ENCODE measurements around the gene AGPAT2. TPM values are rescaled to one million over a fixed set of nuclear protein-coding genes. Genes with fewer than 3 reads are reported as not detected.

The AGPAT2 gene
- total RNA-seq, 1 donor from 2014 or later: 30.8 TPM

- Histone ChIP-seq H2AFZ (ENCODE audit: low read depth, low read length) (no peak overlapping the region), H3K9me3 (ENCODE audit: insufficient read depth, low read depth, low read length) (no peaks in the 10 kb centered on the region), H3K4me1 (ENCODE audit: insufficient read depth, low read length) (peaks cover 39% of the 10 kb centered on the region), H3K27ac (ENCODE audit: low read depth, low read length) (no peak overlapping the region), H3K36me3 (ENCODE audit: insufficient read depth, low read length) (peaks cover 22% of the 10 kb centered on the region), H3K79me2 (ENCODE audit: insufficient read depth, low read length) (peaks cover 48% of the 10 kb centered on the region), H3K9ac (ENCODE audit: low read length) (no peak overlapping the region), H3K4me2 (ENCODE audit: low read length) (no peak overlapping the region), H4K20me1 (ENCODE audit: insufficient read depth, low read length) (peaks cover 71% of the 10 kb centered on the region), H3K4me3 (ENCODE audit: insufficient read depth, low read depth, low read length) (no peak overlapping the region), H3K27me3 (ENCODE audit: insufficient read depth, low read length) (no peaks in the 10 kb centered on the region)
- DNase-seq (ENCODE audit: low read depth) (no peak), FAIRE-seq (no peak)
- TF ChIP-seq EZH2 (IDR thresholded peaks at IDR 0.05; ENCODE audit: insufficient read depth, low read length): no peak
- no peak for TF ChIP-seq CTCF (IDR thresholded peaks at IDR 0.05; ENCODE audit: insufficient read depth, low read depth, low read length)
- H3K9me3 Mint-ChIP-seq (ENCODE audit: unreplicated experiment): no peaks in the 10 kb centered on the region
- H3K36me3 Mint-ChIP-seq (ENCODE audit: low read depth, unreplicated experiment): peaks cover 8% of the 10 kb centered on the region
- H3K4me1 Mint-ChIP-seq (ENCODE audit: low read depth, unreplicated experiment): peaks cover 15% of the 10 kb centered on the region
- no peaks in the 10 kb centered on the region for H3K27me3 Mint-ChIP-seq (ENCODE audit: low read depth, unreplicated experiment)
- peak overlapping the region; percentile 40 for H3K4me3 Mint-ChIP-seq (ENCODE audit: unreplicated experiment)
- H3K27ac Mint-ChIP-seq (ENCODE audit: unreplicated experiment): peak overlapping the region; percentile 69
These were observed 36.2 kb upstream of the AGPAT2 start for GRCh38 chr9:136723362-136723976.

- DNase-seq (ENCODE audit: low read depth): no peak
- Mint-ChIP-seq H3K36me3 (ENCODE audit: low read depth, unreplicated experiment) (peaks cover 8% of the 10 kb centered on the region), H3K27me3 (ENCODE audit: low read depth, unreplicated experiment) (no peaks in the 10 kb centered on the region), H3K9me3 (ENCODE audit: unreplicated experiment) (no peaks in the 10 kb centered on the region), H3K4me3 (ENCODE audit: unreplicated experiment) (no peak overlapping the region), H3K4me1 (ENCODE audit: low read depth, unreplicated experiment) (peaks cover 15% of the 10 kb centered on the region), H3K27ac (ENCODE audit: unreplicated experiment) (no peak overlapping the region)
- TF ChIP-seq EZH2 (IDR thresholded peaks at IDR 0.05; ENCODE audit: insufficient read depth, low read length): no peak
- no peak for TF ChIP-seq CTCF (IDR thresholded peaks at IDR 0.05; ENCODE audit: insufficient read depth, low read depth, low read length)
- H3K27me3 ChIP-seq (ENCODE audit: insufficient read depth, low read length): no peaks in the 10 kb centered on the region
- no peak overlapping the region for H3K9ac ChIP-seq (ENCODE audit: low read length)
- H3K4me1 ChIP-seq (ENCODE audit: insufficient read depth, low read length): peaks cover 37% of the 10 kb centered on the region
- no peak for FAIRE-seq
- no peak overlapping the region for H3K4me2 ChIP-seq (ENCODE audit: low read length)
- H3K79me2 ChIP-seq (ENCODE audit: insufficient read depth, low read length): peaks cover 45% of the 10 kb centered on the region
- peaks cover 22% of the 10 kb centered on the region for H3K36me3 ChIP-seq (ENCODE audit: insufficient read depth, low read length)
- H3K9me3 ChIP-seq (ENCODE audit: insufficient read depth, low read depth, low read length): no peaks in the 10 kb centered on the region
- H2AFZ ChIP-seq (ENCODE audit: low read depth, low read length): no peak overlapping the region
- peaks cover 71% of the 10 kb centered on the region for H4K20me1 ChIP-seq (ENCODE audit: insufficient read depth, low read length)
- H3K4me3 ChIP-seq (ENCODE audit: insufficient read depth, low read depth, low read length): no peak overlapping the region
- H3K27ac ChIP-seq (ENCODE audit: low read depth, low read length): no peak overlapping the region
These were observed 35.7 kb upstream of the AGPAT2 start for GRCh38 chr9:136722969-136723356.
